AG10803 (cell line): ENCODE data around the gene CD248.
"Not testable (repeated sequence)": the region's sequence is repeated elsewhere in the genome, so short reads cannot be mapped to it uniquely, and the experiment has no call there.

ENCODE experiments used
- DNase-seq: peaks from one replicate; pipeline ENCODE4 v3.0.0; 2010; ENCODE audit warnings: low read depth
- H3K4me3 ChIP-seq: 2 replicates; pipeline ENCODE4 v1.5.1; 2011; ENCODE audit warnings: mild to moderate bottlenecking, low read length, control low read depth
- TF ChIP-seq, protein P1 (sequence below): conservative IDR thresholded peaks from 2 replicates; pipeline ENCODE4 v1.5.1; 2011; ENCODE audit warnings: mild to moderate bottlenecking, low read length, control low read depth, inconsistent platforms

CD248 gene

DNA sequence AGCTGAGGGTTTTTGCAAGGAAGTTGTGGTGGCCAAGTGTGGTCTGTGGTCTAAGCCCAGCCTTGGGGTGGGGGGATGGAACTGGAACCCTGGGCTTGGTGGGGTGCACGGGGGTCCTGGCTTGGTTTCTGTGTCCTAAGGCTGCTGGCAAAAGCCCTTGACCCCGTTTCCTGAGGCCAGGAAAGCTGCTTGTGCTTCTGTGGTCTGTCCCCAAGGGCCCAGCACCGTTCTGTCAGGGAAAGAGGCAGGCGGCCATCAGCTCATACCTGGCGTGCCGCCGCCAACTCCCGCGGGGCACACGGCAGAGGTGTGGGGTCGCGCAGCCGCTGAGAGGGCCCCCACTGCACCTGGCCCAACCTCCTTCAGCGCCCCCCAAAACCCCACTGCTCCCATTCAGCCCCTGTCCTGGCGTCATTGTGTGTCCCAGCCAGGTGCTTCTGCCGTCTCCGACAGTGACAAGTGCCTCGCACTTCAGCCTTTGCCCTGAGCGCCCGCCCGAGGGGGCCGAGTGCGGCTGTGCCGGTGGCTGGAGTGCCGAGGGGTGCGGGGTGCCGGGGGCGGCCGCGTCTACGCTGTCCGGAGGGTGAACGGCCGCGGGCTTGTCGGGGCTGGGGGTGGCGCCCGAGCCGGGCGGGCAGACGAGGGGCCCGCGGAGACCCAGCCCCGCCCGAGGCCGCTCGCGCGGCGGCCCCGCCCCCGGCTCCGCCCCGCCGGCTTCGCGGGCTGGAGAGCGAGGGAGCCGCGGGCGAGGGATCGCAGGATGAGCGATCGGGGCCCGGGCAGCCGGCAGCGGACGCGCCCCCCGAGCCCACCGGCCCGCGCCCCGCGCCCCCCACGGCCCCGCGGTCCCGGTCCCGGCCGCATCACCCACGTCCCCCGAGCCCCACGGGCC lies 39.1 kb downstream of the CD248 start, which contains the start of gene CNIH2:
Gene CNIH2 (plus strand): TSS at position 705 of the 892 bp plus-strand sequence. CDS start 282 bp downstream, outside the sequence.
- H3K4me3 ChIP-seq = no peak within 1 kb of the TSS
- DNase-seq = no peak

DNA sequence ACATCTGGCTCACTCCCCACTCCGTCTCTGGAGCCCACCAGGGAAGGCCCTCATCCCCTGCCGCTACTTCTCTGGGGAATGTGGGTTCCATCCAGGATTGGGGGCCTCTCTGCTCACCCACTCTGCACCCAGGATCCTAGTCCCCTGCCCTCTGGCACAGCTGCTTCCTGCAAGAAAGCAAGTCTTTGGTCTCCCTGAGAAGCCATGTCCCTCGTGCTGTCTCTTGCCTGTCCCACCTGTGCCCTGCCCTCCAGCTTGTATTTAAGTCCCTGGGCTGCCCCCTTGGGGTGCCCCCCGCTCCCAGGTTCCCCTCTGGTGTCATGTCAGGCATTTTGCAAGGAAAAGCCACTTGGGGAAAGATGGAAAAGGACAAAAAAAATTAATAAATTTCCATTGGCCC lies 39.8 kb downstream of the CD248 start:
- H3K4me3 ChIP-seq, DNase-seq: not testable (repeated sequence)

More for the DNA sequence above, 39.1 kb downstream of the CD248 start, which contains the start of gene CNIH2:
- TF ChIP-seq, protein P1, sequence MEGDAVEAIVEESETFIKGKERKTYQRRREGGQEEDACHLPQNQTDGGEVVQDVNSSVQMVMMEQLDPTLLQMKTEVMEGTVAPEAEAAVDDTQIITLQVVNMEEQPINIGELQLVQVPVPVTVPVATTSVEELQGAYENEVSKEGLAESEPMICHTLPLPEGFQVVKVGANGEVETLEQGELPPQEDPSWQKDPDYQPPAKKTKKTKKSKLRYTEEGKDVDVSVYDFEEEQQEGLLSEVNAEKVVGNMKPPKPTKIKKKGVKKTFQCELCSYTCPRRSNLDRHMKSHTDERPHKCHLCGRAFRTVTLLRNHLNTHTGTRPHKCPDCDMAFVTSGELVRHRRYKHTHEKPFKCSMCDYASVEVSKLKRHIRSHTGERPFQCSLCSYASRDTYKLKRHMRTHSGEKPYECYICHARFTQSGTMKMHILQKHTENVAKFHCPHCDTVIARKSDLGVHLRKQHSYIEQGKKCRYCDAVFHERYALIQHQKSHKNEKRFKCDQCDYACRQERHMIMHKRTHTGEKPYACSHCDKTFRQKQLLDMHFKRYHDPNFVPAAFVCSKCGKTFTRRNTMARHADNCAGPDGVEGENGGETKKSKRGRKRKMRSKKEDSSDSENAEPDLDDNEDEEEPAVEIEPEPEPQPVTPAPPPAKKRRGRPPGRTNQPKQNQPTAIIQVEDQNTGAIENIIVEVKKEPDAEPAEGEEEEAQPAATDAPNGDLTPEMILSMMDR = no peak

DNA sequence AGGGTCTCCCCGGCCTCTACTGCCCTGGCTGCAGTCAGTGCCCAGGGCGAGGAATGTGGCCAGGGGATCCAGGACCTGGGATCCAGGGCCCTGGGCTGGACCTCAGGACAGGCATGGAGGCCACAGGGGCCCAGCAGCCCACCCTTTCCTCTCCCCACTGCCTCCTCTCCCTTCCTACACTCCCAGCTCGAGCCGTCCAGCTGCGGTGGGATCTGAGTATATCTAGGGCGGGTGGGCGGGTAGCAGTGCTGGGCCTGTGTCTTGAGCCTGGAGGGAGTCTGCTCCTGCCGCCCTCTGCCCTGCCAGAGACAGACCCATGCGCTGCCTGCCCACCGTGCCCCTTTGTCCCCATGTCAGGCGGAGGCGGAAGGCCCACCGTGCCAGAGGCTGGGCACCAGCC lies 40.2 kb downstream of the CD248 start:
- DNase-seq, H3K4me3 ChIP-seq: not testable (repeated sequence)

DNA sequence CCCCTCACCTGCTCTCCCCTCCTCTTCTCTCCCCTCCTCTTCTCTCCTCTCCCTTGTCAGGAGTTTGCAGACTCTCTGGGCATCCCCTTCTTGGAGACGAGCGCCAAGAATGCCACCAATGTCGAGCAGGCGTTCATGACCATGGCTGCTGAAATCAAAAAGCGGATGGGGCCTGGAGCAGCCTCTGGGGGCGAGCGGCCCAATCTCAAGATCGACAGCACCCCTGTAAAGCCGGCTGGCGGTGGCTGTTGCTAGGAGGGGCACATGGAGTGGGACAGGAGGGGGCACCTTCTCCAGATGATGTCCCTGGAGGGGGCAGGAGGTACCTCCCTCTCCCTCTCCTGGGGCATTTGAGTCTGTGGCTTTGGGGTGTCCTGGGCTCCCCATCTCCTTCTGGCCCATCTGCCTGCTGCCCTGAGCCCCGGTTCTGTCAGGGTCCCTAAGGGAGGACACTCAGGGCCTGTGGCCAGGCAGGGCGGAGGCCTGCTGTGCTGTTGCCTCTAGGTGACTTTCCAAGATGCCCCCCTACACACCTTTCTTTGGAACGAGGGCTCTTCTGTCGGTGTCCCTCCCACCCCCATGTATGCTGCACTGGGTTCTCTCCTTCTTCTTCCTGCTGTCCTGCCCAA lies 40.7 kb downstream of the CD248 start:
- H3K4me3 ChIP-seq = no peak overlapping the region
- TF ChIP-seq, protein P1 = no peak
- DNase-seq = no peak

DNA sequence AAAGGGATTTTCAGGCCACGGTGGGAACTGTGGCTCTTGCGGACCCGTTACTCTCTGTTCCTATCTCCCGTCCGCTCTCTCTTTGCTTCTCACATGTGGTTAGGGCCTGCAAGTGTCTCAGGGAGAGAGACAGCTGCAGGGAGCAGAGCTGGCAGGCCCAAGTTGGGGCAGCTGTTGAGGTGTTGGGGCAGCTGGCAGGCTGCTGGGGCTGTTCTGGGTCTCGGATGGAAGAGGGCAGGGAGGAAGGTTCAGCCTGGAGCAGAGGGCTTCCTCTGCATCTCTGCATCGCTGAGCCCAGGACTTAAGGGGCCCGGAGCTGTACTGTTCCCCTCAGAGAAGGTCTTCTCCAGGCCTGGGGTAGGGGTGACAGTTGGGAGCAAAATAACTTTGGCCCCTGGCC lies 41.4 kb downstream of the CD248 start:
- no peak overlapping the region for H3K4me3 ChIP-seq
- DNase-seq = no peak
- TF ChIP-seq, protein P1 = no peak

DNA sequence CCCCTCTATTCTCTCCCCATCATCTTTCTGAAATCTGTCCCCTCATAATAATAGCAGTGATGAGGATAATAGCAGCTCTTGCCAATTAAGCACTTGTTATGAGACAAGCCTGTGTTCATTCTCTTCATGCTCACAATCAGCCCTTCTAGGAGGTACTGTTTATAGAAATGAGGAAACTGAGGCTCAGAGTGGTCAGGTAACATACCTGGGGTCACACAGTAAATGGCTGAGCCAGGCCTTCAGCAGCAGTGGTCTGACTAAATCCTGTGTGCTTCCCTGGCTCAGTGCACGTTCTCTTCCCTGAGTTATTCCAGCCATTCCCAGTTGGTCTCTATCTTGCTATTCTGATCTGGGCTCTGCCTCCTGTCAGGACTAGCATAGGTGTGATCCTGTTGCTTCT lies 42.6 kb downstream of the CD248 start:
- TF ChIP-seq, protein P1 = no peak
- no peak for DNase-seq
- H3K4me3 ChIP-seq = no peak overlapping the region

DNA sequence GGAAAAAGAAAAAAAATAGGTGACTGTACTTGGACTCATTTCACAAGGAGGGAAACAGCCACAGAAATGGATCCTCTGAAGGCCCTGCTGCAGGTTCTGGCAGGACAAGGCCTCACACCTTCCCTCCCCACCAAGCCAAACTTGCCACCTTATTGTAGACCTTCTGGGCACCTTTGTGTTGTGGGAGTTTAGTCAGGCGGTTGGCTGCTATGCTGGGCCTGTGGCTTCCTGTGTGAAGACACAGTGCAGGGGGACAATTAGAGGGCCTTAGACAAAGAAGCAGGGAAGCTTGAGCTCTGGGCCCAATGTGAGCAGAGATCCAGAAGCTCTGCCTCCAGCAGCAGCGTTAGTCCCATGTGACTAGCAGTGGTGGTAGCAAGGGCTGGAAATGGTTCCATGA lies 44.2 kb downstream of the CD248 start:
- no peak for DNase-seq
- no peak overlapping the region for H3K4me3 ChIP-seq
- TF ChIP-seq, protein P1 = no peak

DNA sequence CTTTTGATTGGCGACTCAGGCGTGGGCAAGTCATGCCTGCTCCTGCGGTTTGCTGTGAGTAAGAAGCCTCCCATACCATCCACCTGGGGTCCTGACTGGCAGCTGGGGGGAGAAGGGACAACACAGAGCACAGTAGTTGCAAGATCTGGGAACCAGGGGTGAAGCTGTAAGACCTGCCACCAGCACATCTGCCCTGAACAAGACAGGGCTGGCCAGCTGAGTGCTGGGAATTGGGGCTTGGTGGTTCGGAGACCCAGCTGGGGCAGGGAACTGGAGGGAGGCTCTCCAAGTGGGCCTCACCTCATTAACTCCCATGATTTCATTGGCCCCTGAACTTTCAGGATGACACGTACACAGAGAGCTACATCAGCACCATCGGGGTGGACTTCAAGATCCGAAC lies 45.0 kb downstream of the CD248 start:
- TF ChIP-seq, protein P1 = no peak
- DNase-seq = no peak
- no peak overlapping the region for H3K4me3 ChIP-seq
